Small intestine (tissue), 7 donors: ENCODE results near the gene ADAMTS2. TPM values are rescaled to one million over a fixed set of nuclear protein-coding genes. Genes with fewer than 3 reads are reported as not detected.

Source experiments
- DNase-seq, 2 donors: peaks; one replicate each; pipeline versions ENCODE4 v3.0.0 to v3.0.0-alpha.2; 2013
- FAIRE-seq: peaks from 2 replicates; lab custom pipeline; 2012; peaks lifted over from hg19 to GRCh38; lab: Jason Lieb, UNC
- H3K27ac ChIP-seq, 3 donors: one replicate each; pipeline ENCODE4 v1.5.1; 2013; ENCODE audit warnings: low read length in 2 of 3, mild to moderate bottlenecking in 2 of 3, control low read depth in 1 of 3, inconsistent platforms in 1 of 3, low read depth in 1 of 3, moderate library complexity in 1 of 3
- H3K27me3 ChIP-seq, 3 donors: one replicate each; pipeline ENCODE4 v1.6.1; 2013; ENCODE audit warnings: low read length in 3 of 3, inconsistent platforms in 1 of 3; ENCODE audit not compliant: control insufficient read depth in 3 of 3, insufficient read depth in 3 of 3
- H3K36me3 ChIP-seq, 3 donors: one replicate each; pipeline ENCODE4 v1.6.1; 2013; ENCODE audit warnings: low read length in 3 of 3, inconsistent platforms in 1 of 3, low read depth in 1 of 3, mild to moderate bottlenecking in 1 of 3, moderate library complexity in 1 of 3; ENCODE audit not compliant: control insufficient read depth in 3 of 3, insufficient read depth in 2 of 3
- H3K4me1 ChIP-seq, 3 donors: one replicate each; pipeline ENCODE4 v1.6.1; 2013; ENCODE audit warnings: low read length in 2 of 3, inconsistent platforms in 1 of 3, low read depth in 1 of 3, mild to moderate bottlenecking in 1 of 3, moderate library complexity in 1 of 3; ENCODE audit not compliant: control insufficient read depth in 3 of 3, insufficient read depth in 2 of 3
- H3K4me3 ChIP-seq, 3 donors: one replicate each; pipeline ENCODE4 v1.5.1; 2013; ENCODE audit warnings: low read length in 3 of 3, control low read depth in 1 of 3, inconsistent platforms in 1 of 3, low read depth in 1 of 3, mild to moderate bottlenecking in 1 of 3, moderate library complexity in 1 of 3
- H3K9me3 ChIP-seq, 2 donors: one replicate each; pipeline ENCODE4 v1.6.1; 2013; ENCODE audit warnings: low read depth in 1 of 2, low read length in 1 of 2; ENCODE audit not compliant: control insufficient read depth in 2 of 2, insufficient read depth in 1 of 2
- WGBS, 3 donors: extraction: QIAGEN DNeasy Blood & Tissue Kit; methylation state at CpG; one replicate each; pipeline ENCODE4 v1.1.7; 2013; 5-methylcytosine and 5-hydroxymethylcytosine counted together
- polyA plus RNA-seq, 4 donors: library from polyadenylated mRNA; stranded (reverse) in 3 of 4; unstranded in 1 of 4; fragments of 200-250 nt in 3 of 4; fragments of 120-200 nt in 1 of 4; gene quantifications; one replicate each; pipeline versions ENCODE4 v1.2.1 to v1.2.3, GENCODE V29; 2013
- donor health status: healthy with polysubstance abuse.
- donor health status: control.
- donor health status: control.
- donor health status: Bipolar disorder and iron deficiency.
- donor health status: healthy.

The ADAMTS2 gene
- polyA plus RNA-seq, 4 donors, result 0.22 to 6.3 (median 2.4) TPM

- Histone ChIP-seq H3K9me3 (no peaks in the 10 kb centered on the region), H3K4me1 (no peaks in the 10 kb centered on the region), H3K4me3 (no peak overlapping the region), H3K36me3 (no peaks in the 10 kb centered on the region), H3K27me3 (no peaks in the 10 kb centered on the region), H3K27ac (no peak overlapping the region)
- no peak for FAIRE-seq
- WGBS, 3 donors, result 66 to 72% (median 69%) methylated on average over 20 of the region's 20 CpGs
- DNase-seq, result no peak
Measured at GRCh38 chr5:179209359-179210150, 135.7 kb downstream of the ADAMTS2 start.

DNA sequence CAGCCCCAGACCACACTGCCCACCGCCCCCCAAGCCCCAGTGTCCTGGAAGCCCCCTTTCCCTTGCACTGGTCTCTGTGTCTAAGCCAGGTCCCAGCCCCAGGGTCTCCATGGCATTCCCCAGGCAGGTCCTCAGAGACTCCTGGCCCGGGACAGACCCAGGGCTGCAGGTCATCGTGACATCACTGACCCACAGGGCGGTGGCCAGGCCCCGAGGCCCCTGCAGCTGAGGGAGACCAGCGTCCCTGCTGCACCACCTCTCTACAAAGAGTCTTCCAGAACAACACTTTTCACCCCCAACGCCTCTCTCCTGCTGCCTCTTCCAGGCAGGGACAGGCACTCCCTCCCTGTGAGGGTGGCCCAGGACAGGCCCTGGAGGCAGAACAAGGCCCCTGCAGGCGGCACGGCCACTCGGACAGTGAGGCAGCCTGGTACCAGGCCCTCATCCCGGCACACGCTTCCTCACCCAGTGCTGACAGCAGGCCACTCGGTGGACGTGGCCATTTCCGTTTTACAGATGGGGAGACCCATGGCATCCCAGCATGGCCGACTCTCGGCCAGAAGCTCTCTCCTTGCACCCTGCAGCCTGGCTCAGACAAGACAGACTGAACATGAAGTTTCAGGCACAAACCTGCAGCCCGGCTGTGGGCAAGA lies 136.4 kb downstream of the ADAMTS2 start:
- Histone ChIP-seq H3K36me3 (no peaks in the 10 kb centered on the region), H3K4me3 (no peak overlapping the region), H3K4me1 (no peaks in the 10 kb centered on the region), H3K9me3 (no peaks in the 10 kb centered on the region), H3K27ac (no peak overlapping the region), H3K27me3 (no peaks in the 10 kb centered on the region)
- DNase-seq (no peak), FAIRE-seq (no peak)
- 77 to 87% (median 79%) methylated on average over 18 of the region's 18 CpGs for WGBS, 3 donors

DNA sequence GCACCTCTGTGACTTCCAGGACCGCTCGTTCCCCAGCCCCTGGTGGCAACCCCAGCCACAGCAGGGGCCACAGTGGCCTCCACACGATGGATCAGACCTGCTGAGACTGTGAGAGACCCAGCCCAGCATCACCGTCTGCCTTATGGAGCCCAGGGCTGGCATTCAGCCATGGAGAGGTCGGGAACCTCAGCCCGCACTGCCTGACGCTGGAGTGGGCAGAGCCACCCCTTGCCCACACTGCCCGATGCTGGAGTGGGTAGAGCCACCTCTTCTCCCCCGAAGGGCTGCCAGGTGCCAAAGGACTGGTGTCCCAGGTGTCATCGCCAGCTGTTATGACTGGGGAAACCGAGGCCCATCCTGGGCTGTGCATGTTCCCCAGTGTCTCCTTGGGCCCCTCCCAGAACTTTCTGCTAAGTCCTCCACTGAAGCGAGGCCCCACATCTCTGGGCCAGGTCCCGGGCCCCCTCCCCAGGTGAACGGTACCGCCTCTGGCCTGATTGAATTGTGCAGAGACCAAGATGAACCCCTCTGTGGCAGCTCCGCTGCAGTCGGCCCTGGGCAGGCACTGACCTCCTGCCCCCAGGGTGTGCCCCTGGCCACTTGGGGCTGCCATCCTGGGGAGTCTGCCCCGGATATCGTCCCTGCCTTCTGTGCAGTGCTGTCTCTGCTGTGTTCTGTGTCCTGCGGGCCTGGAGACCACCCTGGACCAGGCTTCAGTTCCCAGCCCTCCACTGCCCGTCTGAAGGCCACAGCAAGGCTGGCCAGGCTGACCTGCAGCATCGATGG lies 137.1 kb downstream of the ADAMTS2 start:
- Histone ChIP-seq H3K4me3 (no peak overlapping the region), H3K27ac (no peak overlapping the region), H3K36me3 (no peaks in the 10 kb centered on the region), H3K9me3 (no peaks in the 10 kb centered on the region), H3K4me1 (no peaks in the 10 kb centered on the region), H3K27me3 (no peaks in the 10 kb centered on the region)
- WGBS, 3 donors, result 67 to 83% (median 76%) methylated on average over 22 of the region's 22 CpGs
- no peak for DNase-seq
- no peak for FAIRE-seq

DNA sequence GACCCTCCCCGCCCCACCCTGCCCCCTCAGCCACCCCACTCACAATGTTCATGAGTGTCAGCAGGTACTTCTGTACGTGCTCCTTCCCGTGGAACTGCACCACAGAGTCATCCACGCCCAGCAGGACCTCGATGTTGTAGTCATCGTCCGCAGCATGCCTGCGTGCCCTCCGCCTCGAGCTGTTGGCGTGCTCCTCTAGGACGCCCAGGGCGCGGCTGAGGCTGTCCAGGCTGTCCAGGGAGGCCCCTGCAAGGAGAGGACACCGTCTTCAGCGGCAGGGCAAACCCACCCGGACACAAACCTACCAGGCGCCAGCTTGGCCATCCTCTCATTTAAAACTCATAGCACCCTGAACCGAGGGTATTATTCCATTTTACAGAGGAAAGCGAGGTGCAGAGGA lies 137.8 kb downstream of the ADAMTS2 start:
- Histone ChIP-seq H3K4me3 (no peak overlapping the region), H3K27ac (no peak overlapping the region), H3K36me3 (no peaks in the 10 kb centered on the region), H3K27me3 (no peaks in the 10 kb centered on the region), H3K9me3 (no peaks in the 10 kb centered on the region), H3K4me1 (no peaks in the 10 kb centered on the region)
- 71 to 80% (median 76%) methylated on average over 20 of the region's 20 CpGs for WGBS, 3 donors
- no peak for DNase-seq
- no peak for FAIRE-seq

DNA sequence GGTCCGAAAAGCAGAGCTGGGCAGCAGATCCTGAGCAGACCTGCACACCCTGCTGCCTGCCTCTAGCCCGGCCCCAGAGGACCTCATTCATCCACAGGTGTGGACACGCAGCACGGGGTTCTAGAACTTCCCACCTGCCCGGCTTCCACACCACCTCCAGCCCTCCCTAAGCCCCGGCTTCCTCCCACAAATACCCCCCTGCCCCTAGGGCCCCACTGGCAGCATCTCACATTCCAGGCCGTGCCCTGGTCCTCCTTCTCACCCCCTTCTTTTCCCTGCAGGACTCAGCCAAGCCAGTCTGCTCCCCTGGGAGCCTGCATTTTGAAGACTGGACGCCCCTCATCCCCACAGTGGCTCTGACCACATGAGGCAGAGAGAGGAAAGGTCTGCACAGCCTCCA lies 138.9 kb downstream of the ADAMTS2 start:
- Histone ChIP-seq H3K4me3 (no peak overlapping the region), H3K36me3 (no peaks in the 10 kb centered on the region), H3K27ac (no peak overlapping the region), H3K4me1 (no peaks in the 10 kb centered on the region), H3K27me3 (no peaks in the 10 kb centered on the region), H3K9me3 (no peaks in the 10 kb centered on the region)
- WGBS, 3 donors, result 69 to 75% (median 70%) methylated on average over 8 of the region's 8 CpGs
- DNase-seq, result no peak
- no peak for FAIRE-seq

GRCh38 chr5:179205277-179205676 lies 140.0 kb downstream of the ADAMTS2 start:
- Histone ChIP-seq H3K9me3 (no peaks in the 10 kb centered on the region), H3K36me3 (no peaks in the 10 kb centered on the region), H3K4me1 (no peaks in the 10 kb centered on the region), H3K27ac (no peak overlapping the region), H3K27me3 (no peaks in the 10 kb centered on the region), H3K4me3 (no peak overlapping the region)
- DNase-seq (no peak), FAIRE-seq (no peak)
- 79 to 84% (median 80%) methylated on average over 12 of the region's 12 CpGs for WGBS, 3 donors

DNA sequence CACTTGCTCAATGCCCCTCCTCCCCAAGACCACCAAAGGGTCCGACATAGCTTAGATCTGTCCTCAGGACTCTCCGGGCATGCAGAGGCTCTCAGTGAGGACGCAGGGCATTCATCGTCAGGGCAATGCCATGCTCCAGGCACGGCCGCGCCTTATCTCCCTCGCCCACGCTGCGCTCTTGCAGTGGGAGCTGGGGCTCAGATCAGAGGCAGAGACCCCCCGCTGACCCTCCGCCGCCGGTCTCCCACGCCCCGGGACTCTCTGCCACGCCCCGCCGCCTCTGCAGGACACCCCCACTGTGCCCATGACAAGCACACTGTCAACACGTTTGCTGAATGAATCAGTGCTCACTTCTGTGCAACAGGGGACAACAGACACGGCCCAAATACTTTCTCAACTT lies 140.7 kb downstream of the ADAMTS2 start:
- Histone ChIP-seq H3K9me3 (no peaks in the 10 kb centered on the region), H3K36me3 (no peaks in the 10 kb centered on the region), H3K4me3 (no peak overlapping the region), H3K4me1 (no peaks in the 10 kb centered on the region), H3K27ac (no peak overlapping the region), H3K27me3 (no peaks in the 10 kb centered on the region)
- FAIRE-seq, result no peak
- DNase-seq, result no peak
- WGBS, 3 donors, result 65 to 82% (median 72%) methylated on average over 21 of the region's 21 CpGs

GRCh38 chr5:179203248-179203647 lies 142.0 kb downstream of the ADAMTS2 start:
- Histone ChIP-seq H3K27me3 (no peaks in the 10 kb centered on the region), H3K4me3 (no peak overlapping the region), H3K4me1 (no peaks in the 10 kb centered on the region), H3K9me3 (no peaks in the 10 kb centered on the region), H3K36me3 (no peaks in the 10 kb centered on the region), H3K27ac (no peak overlapping the region)
- FAIRE-seq (no peak), DNase-seq (no peak)
- 64 to 80% (median 70%) methylated on average over 9 of the region's 9 CpGs for WGBS, 3 donors
